A172 (cell line): ENCODE data around the gene NXPE2. TPM values are rescaled to one million over a fixed set of nuclear protein-coding genes. Genes with fewer than 3 reads are reported as not detected.
"Not testable (repeated sequence)": the region's sequence is repeated elsewhere in the genome, so short reads cannot be mapped to it uniquely, and the experiment has no call there.

Experiments
- DNase-seq: peaks from one replicate; pipeline ENCODE4 v3.0.0-alpha.2; 2015; ENCODE audit warnings: low spot score
- total RNA-seq: library from RNA; depleted of rRNA; stranded (reverse); fragments of >200 nt; shearing (Covaris generic); gene quantifications from 2 replicates; pipeline ENCODE4 v1.2.3, GENCODE V29; 2014; rRNA removed

The NXPE2 gene
- total RNA-seq, result not detected in 2 replicates

- peak; percentile 68 for DNase-seq
Observed at GRCh38 chr11:114678125-114679036, at the start of gene NXPE2. TSS of gene NXPE2 (plus strand) at chr11:114678527. CDS start at chr11:114678576, 49 bp downstream.

GRCh38 chr11:114631445-114631965, 46.8 kb upstream of the NXPE2 start:
- not testable (repeated sequence) for DNase-seq

- DNase-seq, result not testable (repeated sequence)
Observed at GRCh38 chr11:114639440-114639839, 38.9 kb upstream of the NXPE2 start.

DNA sequence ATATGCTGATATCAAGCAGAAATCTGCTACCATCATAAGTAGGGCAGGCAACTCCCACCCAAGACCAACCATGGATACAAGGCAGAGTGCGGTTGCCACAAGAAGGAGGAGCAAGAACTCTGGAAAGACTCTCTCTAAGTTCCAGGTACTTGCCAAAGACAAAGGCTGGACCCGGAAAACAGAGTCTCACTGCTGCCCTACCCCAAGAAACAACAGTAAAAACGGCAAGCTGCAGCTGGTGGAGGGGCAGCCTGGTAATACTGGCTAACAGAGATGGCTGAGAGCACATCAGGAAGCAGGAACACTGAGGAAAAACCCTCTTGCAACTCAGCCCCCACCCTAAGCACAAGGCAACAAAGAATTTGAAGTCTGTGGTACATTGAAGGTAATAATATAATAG, 27.7 kb upstream of the NXPE2 start:
- DNase-seq, result no peak

GRCh38 chr11:114651145-114651718, 27.1 kb upstream of the NXPE2 start:
- no peak for DNase-seq

DNA sequence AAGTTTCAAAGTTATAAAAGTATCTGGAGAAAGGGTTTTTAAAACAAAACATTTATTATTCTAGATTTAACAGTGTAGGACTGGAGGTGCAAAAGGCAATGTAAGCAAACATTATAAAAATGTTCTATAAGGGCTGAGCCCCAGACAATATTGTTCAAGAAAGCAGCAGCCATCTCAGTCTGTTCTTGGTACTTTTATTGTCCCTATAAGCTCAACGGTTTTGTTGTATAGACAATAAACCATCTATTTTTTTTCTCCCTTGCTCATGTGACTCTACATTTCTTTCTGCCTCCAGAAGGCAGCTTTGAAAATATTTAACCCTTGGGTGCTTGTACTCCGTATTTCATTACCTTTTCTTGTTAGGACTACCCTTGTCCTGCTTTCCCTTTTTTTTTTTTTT, 25.2 kb upstream of the NXPE2 start:
- DNase-seq, result no peak

DNA sequence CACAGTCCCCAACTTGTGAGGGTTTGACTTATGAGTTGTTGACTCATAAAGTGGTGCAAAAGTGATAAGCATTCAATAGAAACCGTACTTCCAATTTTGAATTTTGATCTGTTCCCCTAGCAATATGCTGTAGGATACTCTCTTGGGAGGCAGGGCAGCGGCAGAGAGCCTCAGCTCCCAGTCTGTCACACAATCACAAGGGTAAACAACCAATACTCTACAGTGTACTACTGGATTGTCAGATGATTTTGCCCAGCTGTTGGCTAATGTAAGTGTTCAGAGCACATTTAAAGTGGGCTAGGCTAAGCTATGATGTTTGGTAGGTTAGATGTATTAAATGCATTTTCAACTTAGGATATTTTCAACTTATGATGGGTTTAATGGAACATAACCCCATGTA, 13.7 kb upstream of the NXPE2 start:
- no peak for DNase-seq

DNA sequence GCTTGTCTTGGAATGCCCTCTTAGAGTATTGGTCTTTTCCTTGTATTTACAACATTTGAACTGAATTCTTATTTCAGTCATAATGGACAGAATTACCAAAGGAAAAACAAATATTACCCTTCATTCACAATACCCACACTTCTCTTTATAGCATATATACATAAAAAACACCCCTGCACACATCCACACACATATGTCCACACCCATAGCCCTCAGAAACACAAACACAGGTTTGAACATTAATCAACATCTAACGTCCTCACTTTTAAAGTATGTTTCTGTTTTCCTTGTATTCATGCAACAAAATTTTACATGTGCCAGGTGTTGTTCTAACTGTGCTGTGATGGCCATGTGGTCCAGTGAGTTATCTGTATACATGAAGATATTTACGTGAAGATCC, 11.6 kb upstream of the NXPE2 start:
- DNase-seq, result no peak

GRCh38 chr11:114668109-114668508, 10.2 kb upstream of the NXPE2 start:
- no peak for DNase-seq

- DNase-seq, result no peak
Observed at GRCh38 chr11:114673661-114674060, 4.7 kb upstream of the NXPE2 start.

GRCh38 chr11:114679505-114679904, 1.2 kb downstream of the NXPE2 start:
- no peak for DNase-seq

DNA sequence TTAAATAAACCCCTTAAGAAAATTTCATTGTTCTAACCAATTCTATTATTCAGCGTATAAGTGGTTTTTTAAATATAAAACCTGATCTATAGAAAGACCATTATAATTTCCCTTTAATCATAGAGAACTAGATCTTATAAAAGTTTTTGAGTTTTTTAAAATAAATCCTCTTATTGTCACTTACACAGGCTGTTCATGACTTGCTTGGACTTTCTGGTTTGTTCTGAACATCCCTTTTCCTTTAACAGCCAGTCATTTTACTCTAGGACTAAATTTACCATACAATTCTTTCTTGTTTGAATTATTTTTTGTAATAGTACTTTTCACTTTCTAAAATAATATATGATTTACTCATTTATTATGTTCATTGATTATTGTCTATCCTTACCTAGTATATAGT, 4.7 kb downstream of the NXPE2 start:
- DNase-seq, result no peak

GRCh38 chr11:114684636-114685035, 6.3 kb downstream of the NXPE2 start:
- DNase-seq, result peak; percentile 0

DNA sequence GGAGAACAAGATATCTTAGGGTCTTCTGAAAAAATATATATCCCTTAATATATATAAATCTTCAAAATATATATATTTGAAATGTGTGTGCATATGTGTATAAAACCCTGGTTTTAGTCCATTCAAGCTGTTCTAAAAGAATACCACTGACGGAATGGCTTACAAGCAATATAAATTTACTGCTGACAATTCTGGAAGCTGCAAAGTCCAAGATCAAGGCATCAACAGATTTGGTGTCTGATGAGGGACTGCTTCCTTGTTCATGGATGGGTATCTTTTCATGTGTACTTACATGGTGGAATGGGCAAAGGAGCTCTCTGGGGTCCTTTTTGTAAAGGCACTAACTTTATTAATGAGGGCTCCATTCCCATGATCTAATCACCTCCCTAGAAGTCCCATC, 6.8 kb downstream of the NXPE2 start:
- DNase-seq, result no peak

- no peak for DNase-seq
Observed at GRCh38 chr11:114705280-114706024, 27.1 kb downstream of the NXPE2 start.

DNA sequence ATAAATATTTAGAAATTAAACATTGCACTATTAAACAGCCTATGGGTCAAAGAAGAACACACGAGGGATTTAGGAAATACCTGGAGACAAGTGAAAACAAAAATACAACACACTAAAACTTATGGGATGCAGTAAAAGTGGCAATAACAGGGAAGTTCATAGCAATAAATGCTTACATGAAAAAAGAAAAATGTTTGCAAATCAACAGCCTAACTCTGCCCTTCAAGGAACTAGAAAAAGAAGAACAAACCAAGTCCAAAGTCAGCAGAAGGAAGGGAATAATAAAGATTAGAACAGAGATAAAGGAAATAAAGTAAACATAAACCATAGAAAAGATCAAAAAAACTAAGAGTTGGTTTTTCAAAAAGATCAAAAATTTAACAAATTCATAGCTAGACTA, 31.6 kb downstream of the NXPE2 start:
- DNase-seq, result no peak

- DNase-seq, result no peak
Observed at GRCh38 chr11:114713756-114714155, 35.4 kb downstream of the NXPE2 start.

DNA sequence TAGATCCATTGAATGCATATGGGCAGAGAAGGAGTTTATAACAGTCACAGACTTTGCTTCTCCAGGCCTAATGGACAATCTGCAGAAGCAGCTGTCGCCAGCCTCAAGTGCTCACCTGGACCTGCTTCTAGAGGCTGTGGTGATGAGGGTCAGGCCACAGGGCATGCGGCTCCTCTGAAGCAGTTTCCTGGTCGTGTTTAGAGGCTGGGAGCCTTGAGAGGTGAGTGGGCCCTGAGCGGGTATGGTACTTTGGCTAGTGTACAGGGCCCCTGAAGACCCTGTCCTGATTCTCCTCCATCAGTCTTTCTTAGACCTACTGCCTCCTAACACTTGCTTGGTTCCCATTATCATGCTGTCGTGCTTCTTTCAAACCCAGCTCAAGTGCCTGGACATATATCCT, 41.2 kb downstream of the NXPE2 start:
- DNase-seq, result no peak

DNA sequence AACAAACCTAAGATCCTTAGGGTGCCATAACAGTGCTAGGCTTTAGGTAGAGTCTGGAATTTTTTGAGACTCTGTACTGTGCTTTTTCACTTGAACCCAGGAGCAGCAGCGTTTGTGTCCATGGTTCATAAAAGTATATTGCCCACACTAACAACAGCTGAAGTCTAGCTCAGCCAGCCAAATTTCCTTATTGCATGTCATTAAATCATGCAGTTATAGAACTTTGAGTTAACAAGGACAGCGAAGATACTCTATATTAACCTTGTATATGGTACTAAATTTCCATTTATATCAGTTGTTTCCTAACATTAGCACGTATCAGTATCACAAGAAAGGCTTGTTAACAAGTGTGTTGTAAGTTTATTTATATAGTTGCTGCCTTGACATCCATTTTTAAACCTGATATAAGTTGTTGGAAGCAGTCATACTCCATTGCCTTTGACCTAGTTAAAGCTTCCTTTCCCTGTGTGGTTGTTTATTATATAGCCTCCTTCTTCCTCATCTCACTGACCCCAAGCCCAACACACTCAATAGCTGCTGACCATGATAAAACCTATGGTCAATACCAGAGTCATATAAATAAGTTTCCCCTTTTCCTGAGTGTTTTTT, 46.7 kb downstream of the NXPE2 start:
- DNase-seq, result no peak

GRCh38 chr11:114725623-114726022, 47.3 kb downstream of the NXPE2 start:
- DNase-seq, result no peak

GRCh38 chr11:114736806-114737205, 58.5 kb downstream of the NXPE2 start:
- DNase-seq, result no peak

- peak; percentile 22 for DNase-seq
Observed at GRCh38 chr11:114738954-114739353, 60.6 kb downstream of the NXPE2 start.
